ENCODE measurements around the gene PRKN. TPM values are rescaled to one million over a fixed set of nuclear protein-coding genes. Genes with fewer than 3 reads are reported as not detected.

Gene PRKN
- total and polyA plus RNA-seq, 3 experiments from 2014 or later = 0.22 to 1.0 (median 0.55) TPM

GRCh38 chr6:161532536-161532935, 1195.0 kb downstream of the PRKN start:
- ChIA-PET CTCF (no interaction called here), POLR2A (no interaction called here)
- Histone ChIP-seq H3K4me1 (ENCODE audit: insufficient read depth, low read length) (no peaks in the 10 kb centered on the region), H3K9me3 (ENCODE audit: low read length) (no peaks in the 10 kb centered on the region), H3K27ac (ENCODE audit: low read depth, low read length) (no peak overlapping the region), H3K27me3 (ENCODE audit: insufficient read depth, low read length, poor library complexity, severe bottlenecking) (no peaks in the 10 kb centered on the region), H3K36me3 (ENCODE audit: insufficient read depth, low read length) (no peaks in the 10 kb centered on the region), H3K4me3 (ENCODE audit: low read length) (no peak overlapping the region)
- Mint-ChIP-seq H3K4me1 (no peaks in the 10 kb centered on the region), H3K27ac (no peak overlapping the region), H3K4me3 (no peak overlapping the region), H3K36me3 (no peaks in the 10 kb centered on the region), H3K27me3 (peaks cover 0 to 3% of the 10 kb centered on the region in 2 donors), H3K9me3 (peaks cover 0 to 4% (median 0%) of the 10 kb centered on the region in 5 donors)
- DNase-seq = no peak

- peak overlapping the region in 1 of 8 donors; percentile 36 for H3K27ac Mint-ChIP-seq
- POLR2A ChIA-PET = no interaction called here
- CTCF ChIA-PET = no interaction called here
Measured at GRCh38 chr6:161526794-161527193, 1200.8 kb downstream of the PRKN start.

GRCh38 chr6:161523362-161523761, 1204.2 kb downstream of the PRKN start:
- no peak for DNase-seq
- Histone ChIP-seq H3K36me3 (ENCODE audit: insufficient read depth, low read length) (no peaks in the 10 kb centered on the region), H3K27ac (ENCODE audit: low read depth, low read length) (no peak overlapping the region), H3K9me3 (ENCODE audit: low read length) (no peaks in the 10 kb centered on the region), H3K4me1 (ENCODE audit: insufficient read depth, low read length) (no peaks in the 10 kb centered on the region), H3K27me3 (ENCODE audit: insufficient read depth, low read length, poor library complexity, severe bottlenecking) (no peaks in the 10 kb centered on the region), H3K4me3 (ENCODE audit: low read length) (no peak overlapping the region)
- no peaks in the 10 kb centered on the region for H3K36me3 Mint-ChIP-seq
- ChIA-PET POLR2A (no interaction called here), CTCF (no interaction called here)
- no peak overlapping the region for H3K27ac Mint-ChIP-seq
- H3K4me3 Mint-ChIP-seq = no peak overlapping the region
- no peaks in the 10 kb centered on the region for H3K4me1 Mint-ChIP-seq
- H3K27me3 Mint-ChIP-seq = peaks cover 0 to 1% of the 10 kb centered on the region in 2 donors
- H3K9me3 Mint-ChIP-seq = peaks cover 0 to 10% (median 2%) of the 10 kb centered on the region in 5 donors

More at GRCh38 chr6:161526794-161527193, 1200.8 kb downstream of the PRKN start:
- no peak overlapping the region for H3K4me3 Mint-ChIP-seq
- H3K4me1 ChIP-seq (ENCODE audit: insufficient read depth, low read length) = no peaks in the 10 kb centered on the region
- no peak for DNase-seq
- H3K27me3 ChIP-seq (ENCODE audit: insufficient read depth, low read length, poor library complexity, severe bottlenecking) = no peaks in the 10 kb centered on the region
- H3K9me3 ChIP-seq (ENCODE audit: low read length) = no peaks in the 10 kb centered on the region
- H3K27ac ChIP-seq (ENCODE audit: low read depth, low read length) = no peak overlapping the region
- no peaks in the 10 kb centered on the region for H3K27me3 Mint-ChIP-seq
- H3K4me1 Mint-ChIP-seq = no peaks in the 10 kb centered on the region
- no peak overlapping the region for H3K4me3 ChIP-seq (ENCODE audit: low read length)
- H3K36me3 ChIP-seq (ENCODE audit: insufficient read depth, low read length) = no peaks in the 10 kb centered on the region
- H3K9me3 Mint-ChIP-seq = peaks cover 0 to 4% (median 0%) of the 10 kb centered on the region in 5 donors
- no peaks in the 10 kb centered on the region for H3K36me3 Mint-ChIP-seq

GRCh38 chr6:161522276-161522675, 1205.3 kb downstream of the PRKN start:
- H3K27ac Mint-ChIP-seq = no peak overlapping the region
- no peaks in the 10 kb centered on the region for H3K36me3 Mint-ChIP-seq
- H3K9me3 Mint-ChIP-seq = peaks cover 0 to 10% (median 0%) of the 10 kb centered on the region in 5 donors
- Histone ChIP-seq H3K9me3 (ENCODE audit: low read length) (no peaks in the 10 kb centered on the region), H3K4me3 (ENCODE audit: low read length) (no peak overlapping the region), H3K4me1 (ENCODE audit: insufficient read depth, low read length) (no peaks in the 10 kb centered on the region), H3K27me3 (ENCODE audit: insufficient read depth, low read length, poor library complexity, severe bottlenecking) (no peaks in the 10 kb centered on the region), H3K36me3 (ENCODE audit: insufficient read depth, low read length) (no peaks in the 10 kb centered on the region), H3K27ac (ENCODE audit: low read depth, low read length) (no peak overlapping the region)
- ChIA-PET POLR2A (no interaction called here), CTCF (no interaction called here)
- DNase-seq = no peak
- H3K4me3 Mint-ChIP-seq = no peak overlapping the region
- H3K27me3 Mint-ChIP-seq = peaks cover 0 to 1% of the 10 kb centered on the region in 2 donors
- no peaks in the 10 kb centered on the region for H3K4me1 Mint-ChIP-seq

GRCh38 chr6:161511447-161512095, 1216.0 kb downstream of the PRKN start:
- no peak overlapping the region for H3K27ac ChIP-seq (ENCODE audit: low read depth, low read length)
- no peaks in the 10 kb centered on the region for H3K9me3 ChIP-seq (ENCODE audit: low read length)
- no peaks in the 10 kb centered on the region for H3K4me1 ChIP-seq (ENCODE audit: insufficient read depth, low read length)
- DNase-seq = no peak
- POLR2A ChIA-PET = no interaction called here
- no peaks in the 10 kb centered on the region for H3K36me3 ChIP-seq (ENCODE audit: insufficient read depth, low read length)
- no peak overlapping the region for H3K4me3 ChIP-seq (ENCODE audit: low read length)
- CTCF ChIA-PET = no interaction called here
- Mint-ChIP-seq H3K4me1 (no peaks in the 10 kb centered on the region), H3K27me3 (peaks cover 0 to 5% of the 10 kb centered on the region in 2 donors), H3K36me3 (no peaks in the 10 kb centered on the region), H3K9me3 (peaks cover 0 to 14% (median 0%) of the 10 kb centered on the region in 5 donors), H3K4me3 (no peak overlapping the region), H3K27ac (no peak overlapping the region)
- no peaks in the 10 kb centered on the region for H3K27me3 ChIP-seq (ENCODE audit: insufficient read depth, low read length, poor library complexity, severe bottlenecking)

- DNase-seq = no peak
- POLR2A ChIA-PET = no interaction called here
- H3K9me3 Mint-ChIP-seq = peaks cover 0 to 18% (median 3%) of the 10 kb centered on the region in 5 donors
- H3K4me1 ChIP-seq (ENCODE audit: insufficient read depth, low read length) = no peaks in the 10 kb centered on the region
- no peak overlapping the region for H3K4me3 Mint-ChIP-seq
- no peak overlapping the region for H3K4me3 ChIP-seq (ENCODE audit: low read length)
- no peak overlapping the region for H3K27ac ChIP-seq (ENCODE audit: low read depth, low read length)
- no peak overlapping the region for H3K27ac Mint-ChIP-seq
- no peaks in the 10 kb centered on the region for H3K4me1 Mint-ChIP-seq
- H3K9me3 ChIP-seq (ENCODE audit: low read length) = no peaks in the 10 kb centered on the region
- H3K36me3 Mint-ChIP-seq = no peaks in the 10 kb centered on the region
- no peaks in the 10 kb centered on the region for H3K36me3 ChIP-seq (ENCODE audit: insufficient read depth, low read length)
- CTCF ChIA-PET = interaction anchor here (0.7 kb wide), 1 partner anchor 1795 kb away, joined by 3 read pairs; no protein-coding TSS in a partner anchor
- H3K27me3 ChIP-seq (ENCODE audit: insufficient read depth, low read length, poor library complexity, severe bottlenecking) = no peaks in the 10 kb centered on the region
- peaks cover 0 to 5% of the 10 kb centered on the region in 2 donors for H3K27me3 Mint-ChIP-seq
Measured at GRCh38 chr6:161508341-161508740, 1219.2 kb downstream of the PRKN start.

- no peak overlapping the region for H3K27ac Mint-ChIP-seq
- CTCF ChIA-PET = no interaction called here
- H3K9me3 Mint-ChIP-seq = peaks cover 0 to 21% (median 3%) of the 10 kb centered on the region in 5 donors
- peaks cover 0 to 4% of the 10 kb centered on the region in 2 donors for H3K27me3 Mint-ChIP-seq
- H3K9me3 ChIP-seq (ENCODE audit: low read length) = no peaks in the 10 kb centered on the region
- H3K27ac ChIP-seq (ENCODE audit: low read depth, low read length) = no peak overlapping the region
- no peaks in the 10 kb centered on the region for H3K27me3 ChIP-seq (ENCODE audit: insufficient read depth, low read length, poor library complexity, severe bottlenecking)
- no peaks in the 10 kb centered on the region for H3K4me1 ChIP-seq (ENCODE audit: insufficient read depth, low read length)
- no peaks in the 10 kb centered on the region for H3K36me3 ChIP-seq (ENCODE audit: insufficient read depth, low read length)
- no peaks in the 10 kb centered on the region for H3K4me1 Mint-ChIP-seq
- H3K4me3 ChIP-seq (ENCODE audit: low read length) = no peak overlapping the region
- no peak overlapping the region for H3K4me3 Mint-ChIP-seq
- no peaks in the 10 kb centered on the region for H3K36me3 Mint-ChIP-seq
- DNase-seq = no peak
- POLR2A ChIA-PET = no interaction called here
Measured at GRCh38 chr6:161507375-161507774, 1220.2 kb downstream of the PRKN start.

- Histone ChIP-seq H3K4me1 (ENCODE audit: insufficient read depth, low read length) (no peaks in the 10 kb centered on the region), H3K27me3 (ENCODE audit: insufficient read depth, low read length, poor library complexity, severe bottlenecking) (no peaks in the 10 kb centered on the region), H3K4me3 (ENCODE audit: low read length) (no peak overlapping the region), H3K27ac (ENCODE audit: low read depth, low read length) (no peak overlapping the region), H3K9me3 (ENCODE audit: low read length) (no peaks in the 10 kb centered on the region), H3K36me3 (ENCODE audit: insufficient read depth, low read length) (no peaks in the 10 kb centered on the region)
- peaks cover 0 to 1% of the 10 kb centered on the region in 2 donors for H3K27me3 Mint-ChIP-seq
- H3K27ac Mint-ChIP-seq = no peak overlapping the region
- no peak overlapping the region for H3K4me3 Mint-ChIP-seq
- peaks cover 0 to 13% (median 3%) of the 10 kb centered on the region in 5 donors for H3K9me3 Mint-ChIP-seq
- POLR2A ChIA-PET = no interaction called here
- DNase-seq = no peak
- CTCF ChIA-PET = no interaction called here
- H3K4me1 Mint-ChIP-seq = no peaks in the 10 kb centered on the region
- H3K36me3 Mint-ChIP-seq = no peaks in the 10 kb centered on the region
Measured at GRCh38 chr6:161503570-161503969, 1224.0 kb downstream of the PRKN start.
